HepG2 (cell line): ENCODE results near the gene SRXN1. TPM values are rescaled to one million over a fixed set of nuclear protein-coding genes. Genes with fewer than 3 reads are reported as not detected.
A peak's percentile ranks its signal among the peaks of the same experiment; 100 is the strongest.

Experiments used
- HES4 ChIP-seq: sonication (generic); formaldehyde crosslinking; IDR thresholded peaks from 2 replicates; pipeline ENCODE4 v1.9.0; 2021; ENCODE audit warnings: mild to moderate bottlenecking, missing genetic modification reagents, borderline replicate concordance
- IRF2 ChIP-seq: IDR thresholded peaks from 2 replicates; pipeline ENCODE4 v1.6.1; 2018; ENCODE audit warnings: missing genetic modification reagents, missing compliant biosample characterization
- MIER2 ChIP-seq: IDR thresholded peaks from 2 replicates; pipeline ENCODE4 v1.6.1; 2016; ENCODE audit warnings: missing biosample characterization, missing genetic modification reagents
- PHB2 ChIP-seq: fragments of 450-650 bp; IDR thresholded peaks from 2 replicates; pipeline ENCODE4 v1.6.1; 2018; ENCODE audit not compliant: partially characterized antibody
- POGZ ChIP-seq: sonication (generic); formaldehyde crosslinking; IDR thresholded peaks from 2 replicates; pipeline ENCODE4 v1.4.0; 2020; ENCODE audit warnings: mild to moderate bottlenecking, missing genetic modification reagents
- SMC3 ChIP-seq: IDR thresholded peaks from 2 replicates; pipeline ENCODE4 v1.6.1; 2011; ENCODE audit warnings: low read length, improper control_type of control experiment
- SMYD3 ChIP-seq: sonication (generic); formaldehyde crosslinking; IDR thresholded peaks from 2 replicates; pipeline ENCODE4 v1.8.1; 2023; ENCODE audit warnings: mild to moderate bottlenecking, missing genetic modification reagents
- TAF15 ChIP-seq: fragments of 200-400 bp; formaldehyde crosslinking; IDR thresholded peaks from one replicate; pipeline ENCODE4 v1.6.1; 2018; ENCODE audit warnings: mild to moderate bottlenecking, low read depth, low read length; ENCODE audit not compliant: poor library complexity, severe bottlenecking
- ZIK1 ChIP-seq: sonication (generic); formaldehyde crosslinking; IDR thresholded peaks from 2 replicates; pipeline ENCODE4 v1.5.0; 2020; ENCODE audit warnings: mild to moderate bottlenecking, low read depth, missing genetic modification reagents, borderline replicate concordance
- ZMYM3 ChIP-seq: sonication (generic); formaldehyde crosslinking; IDR thresholded peaks from 2 replicates; pipeline ENCODE4 v1.5.1; 2020; ENCODE audit warnings: mild to moderate bottlenecking, missing genetic modification reagents
- ZNF3 ChIP-seq: IDR thresholded peaks from 2 replicates; pipeline ENCODE4 v1.7.0; 2017; ENCODE audit warnings: inconsistent platforms
- ZNF557 ChIP-seq: sonication (generic); formaldehyde crosslinking; IDR thresholded peaks from 2 replicates; pipeline ENCODE4 v1.4.0; 2020; ENCODE audit warnings: missing genetic modification reagents
- ZNF672 ChIP-seq: sonication (generic); formaldehyde crosslinking; IDR thresholded peaks from 2 replicates; pipeline ENCODE4 v1.8.1; 2022; ENCODE audit warnings: missing genetic modification reagents
- ZSCAN25 ChIP-seq: sonication (generic); formaldehyde crosslinking; IDR thresholded peaks from 2 replicates; pipeline ENCODE4 v1.8.0; 2022; ENCODE audit warnings: mild to moderate bottlenecking, missing genetic modification reagents
- polyA plus RNA-seq, 8 experiments: library from polyadenylated mRNA; depleted of rRNA in 3 of 8; stranded (reverse) in 7 of 8; unstranded in 1 of 8; fragments of >200 nt; fragmentation: Illumina TruSeq in 4 of 8; extraction: Trizol in 4 of 8; gene quantifications; 2 replicates each; pipeline versions ENCODE4 v1.2.1 to v1.2.3, GENCODE V29; 2011 to 2016; ENCODE audit warnings: low read depth in 4 of 8, missing spikeins in 1 of 8, mixed read lengths in 1 of 8; ENCODE audit not compliant: insufficient read depth in 1 of 8
- total RNA-seq, 5 experiments: library from RNA; depleted of rRNA; stranded (reverse); fragments of >200 nt; fragmentation: Illumina TruSeq; extraction: Trizol; gene quantifications; 2 replicates each; pipeline ENCODE4 v1.2.3, GENCODE V29; 2016; ENCODE audit warnings: low read depth in 1 of 5
- TF ChIP-seq, protein P1 (sequence below): sonication (generic); formaldehyde crosslinking; IDR thresholded peaks from 2 replicates; pipeline ENCODE4 v1.5.0; 2020; ENCODE audit warnings: mild to moderate bottlenecking, missing genetic modification reagents, moderate library complexity
- TF ChIP-seq, protein P2 (sequence below): sonication (generic); formaldehyde crosslinking; IDR thresholded peaks from 2 replicates; pipeline ENCODE4 v1.5.0; 2020; ENCODE audit warnings: mild to moderate bottlenecking, missing genetic modification reagents

SRXN1 gene
- total and polyA plus RNA-seq, 2 of the 13 experiments (the other 11 are each of a cell fraction or from before 2014, with no cell fraction given), result 29.9 to 87.7 TPM

DNA sequence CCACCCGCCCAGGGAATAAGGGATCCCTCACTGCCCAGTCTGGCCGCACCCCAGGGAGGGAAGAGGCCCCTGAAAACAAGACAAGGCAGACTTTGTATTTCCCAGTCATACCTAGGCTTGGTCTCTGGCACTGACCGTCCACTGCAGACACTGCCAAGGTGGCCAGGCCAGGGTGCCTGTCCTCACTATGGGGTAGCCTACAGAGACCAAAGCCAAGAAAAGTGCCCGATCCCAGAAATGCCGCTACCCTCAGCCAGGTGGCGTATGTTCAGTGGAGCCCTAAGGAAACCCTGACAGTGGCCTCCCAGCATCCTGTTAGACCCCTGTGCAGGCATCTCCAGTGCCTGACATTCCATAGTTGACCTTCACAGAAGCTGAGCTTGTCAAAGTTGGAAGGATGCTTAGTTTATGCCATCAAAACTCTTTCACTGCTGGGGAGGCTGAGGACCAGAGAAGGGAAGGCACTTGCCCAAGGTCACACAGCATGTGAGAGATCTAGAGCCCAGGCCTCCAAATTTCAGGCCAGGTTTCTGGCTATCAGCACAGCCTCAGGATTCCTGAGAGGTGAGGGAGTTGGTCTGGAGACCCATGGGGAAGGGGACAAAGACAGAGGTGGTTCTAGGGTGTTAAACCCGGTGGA, 20.1 kb upstream of the SRXN1 start (continued):
- peak; percentile 70 for TF ChIP-seq ZMYM3
- TF ChIP-seq, protein P1, sequence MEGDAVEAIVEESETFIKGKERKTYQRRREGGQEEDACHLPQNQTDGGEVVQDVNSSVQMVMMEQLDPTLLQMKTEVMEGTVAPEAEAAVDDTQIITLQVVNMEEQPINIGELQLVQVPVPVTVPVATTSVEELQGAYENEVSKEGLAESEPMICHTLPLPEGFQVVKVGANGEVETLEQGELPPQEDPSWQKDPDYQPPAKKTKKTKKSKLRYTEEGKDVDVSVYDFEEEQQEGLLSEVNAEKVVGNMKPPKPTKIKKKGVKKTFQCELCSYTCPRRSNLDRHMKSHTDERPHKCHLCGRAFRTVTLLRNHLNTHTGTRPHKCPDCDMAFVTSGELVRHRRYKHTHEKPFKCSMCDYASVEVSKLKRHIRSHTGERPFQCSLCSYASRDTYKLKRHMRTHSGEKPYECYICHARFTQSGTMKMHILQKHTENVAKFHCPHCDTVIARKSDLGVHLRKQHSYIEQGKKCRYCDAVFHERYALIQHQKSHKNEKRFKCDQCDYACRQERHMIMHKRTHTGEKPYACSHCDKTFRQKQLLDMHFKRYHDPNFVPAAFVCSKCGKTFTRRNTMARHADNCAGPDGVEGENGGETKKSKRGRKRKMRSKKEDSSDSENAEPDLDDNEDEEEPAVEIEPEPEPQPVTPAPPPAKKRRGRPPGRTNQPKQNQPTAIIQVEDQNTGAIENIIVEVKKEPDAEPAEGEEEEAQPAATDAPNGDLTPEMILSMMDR (CRISPR knock-in tag), result peak; percentile 38
- TF ChIP-seq SMYD3 (CRISPR knock-in tag), result no peak
- TF ChIP-seq IRF2 (CRISPR knock-in tag), result no peak
- no peak for TF ChIP-seq TAF15
- TF ChIP-seq, protein P2, sequence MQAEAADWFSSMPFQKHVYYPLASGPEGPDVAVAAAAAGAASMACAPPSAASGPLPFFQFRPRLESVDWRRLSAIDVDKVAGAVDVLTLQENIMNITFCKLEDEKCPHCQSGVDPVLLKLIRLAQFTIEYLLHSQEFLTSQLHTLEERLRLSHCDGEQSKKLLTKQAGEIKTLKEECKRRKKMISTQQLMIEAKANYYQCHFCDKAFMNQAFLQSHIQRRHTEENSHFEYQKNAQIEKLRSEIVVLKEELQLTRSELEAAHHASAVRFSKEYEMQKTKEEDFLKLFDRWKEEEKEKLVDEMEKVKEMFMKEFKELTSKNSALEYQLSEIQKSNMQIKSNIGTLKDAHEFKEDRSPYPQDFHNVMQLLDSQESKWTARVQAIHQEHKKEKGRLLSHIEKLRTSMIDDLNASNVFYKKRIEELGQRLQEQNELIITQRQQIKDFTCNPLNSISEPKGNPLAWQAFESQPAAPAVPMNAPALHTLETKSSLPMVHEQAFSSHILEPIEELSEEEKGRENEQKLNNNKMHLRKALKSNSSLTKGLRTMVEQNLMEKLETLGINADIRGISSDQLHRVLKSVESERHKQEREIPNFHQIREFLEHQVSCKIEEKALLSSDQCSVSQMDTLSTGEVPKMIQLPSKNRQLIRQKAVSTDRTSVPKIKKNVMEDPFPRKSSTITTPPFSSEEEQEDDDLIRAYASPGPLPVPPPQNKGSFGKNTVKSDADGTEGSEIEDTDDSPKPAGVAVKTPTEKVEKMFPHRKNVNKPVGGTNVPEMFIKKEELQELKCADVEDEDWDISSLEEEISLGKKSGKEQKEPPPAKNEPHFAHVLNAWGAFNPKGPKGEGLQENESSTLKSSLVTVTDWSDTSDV (CRISPR knock-in tag), result 0 out of 2 replicates have a peak, but pooled peaks have one; percentile 37
- no peak for TF ChIP-seq ZNF557 (CRISPR knock-in tag)
- peak; percentile 3; the same call in 1 of the 2 replicates for TF ChIP-seq SMC3
- TF ChIP-seq PHB2, result no peak
- TF ChIP-seq HES4 (CRISPR knock-in tag), result no peak
- no peak for TF ChIP-seq ZIK1 (CRISPR knock-in tag)
- no peak for TF ChIP-seq POGZ (CRISPR knock-in tag)
- no peak for TF ChIP-seq ZSCAN25 (CRISPR knock-in tag)
- no peak for TF ChIP-seq ZNF3 (CRISPR knock-in tag)
- no peak for TF ChIP-seq ZNF672 (CRISPR knock-in tag)
- 0 out of 2 replicates have a peak, but pooled peaks have one; percentile 62 for TF ChIP-seq MIER2 (CRISPR knock-in tag)
